Erythroblast (primary cell): ENCODE measurements around the gene GPC6.

ENCODE experiments used
- GATA1 ChIP-seq: IDR thresholded peaks from 2 replicates; pipeline ENCODE4 v1.6.1; 2011; ENCODE audit warnings: low read depth, mild to moderate bottlenecking, control low read depth, low read length, moderate library complexity
- POLR2A ChIP-seq: IDR thresholded peaks from 2 replicates; pipeline ENCODE4 v1.6.1; 2011; ENCODE audit warnings: mild to moderate bottlenecking, low read length

DNA sequence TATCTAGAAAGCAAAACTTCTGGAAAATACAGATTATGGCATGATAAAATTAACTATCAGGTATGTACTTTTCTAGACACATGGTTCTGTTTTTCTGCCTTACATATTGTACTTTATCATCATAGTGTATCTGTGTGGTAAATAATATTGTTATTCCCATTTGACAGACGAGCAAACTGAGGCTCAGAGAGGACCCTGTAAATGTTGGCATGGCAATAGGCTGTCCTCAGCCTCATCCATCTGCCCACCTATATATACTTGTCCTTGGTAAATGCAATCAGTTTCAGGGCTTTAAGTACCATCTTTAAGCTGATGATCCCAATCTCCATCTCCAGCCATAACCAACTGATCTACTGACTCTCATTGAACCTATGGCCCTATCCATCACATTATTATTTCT lies 1074.9 kb downstream of the GPC6 start:
- TF ChIP-seq POLR2A = no peak
- no peak for TF ChIP-seq GATA1
